ENCODE results near the gene DNAAF5. TPM values are rescaled to one million over a fixed set of nuclear protein-coding genes. Genes with fewer than 3 reads are reported as not detected.

DNAAF5 gene
- total and polyA plus RNA-seq, 2 of the 13 experiments (the other 11 are each of a cell fraction or from before 2014, with no cell fraction given) = 11.9 to 21.5 TPM

DNA sequence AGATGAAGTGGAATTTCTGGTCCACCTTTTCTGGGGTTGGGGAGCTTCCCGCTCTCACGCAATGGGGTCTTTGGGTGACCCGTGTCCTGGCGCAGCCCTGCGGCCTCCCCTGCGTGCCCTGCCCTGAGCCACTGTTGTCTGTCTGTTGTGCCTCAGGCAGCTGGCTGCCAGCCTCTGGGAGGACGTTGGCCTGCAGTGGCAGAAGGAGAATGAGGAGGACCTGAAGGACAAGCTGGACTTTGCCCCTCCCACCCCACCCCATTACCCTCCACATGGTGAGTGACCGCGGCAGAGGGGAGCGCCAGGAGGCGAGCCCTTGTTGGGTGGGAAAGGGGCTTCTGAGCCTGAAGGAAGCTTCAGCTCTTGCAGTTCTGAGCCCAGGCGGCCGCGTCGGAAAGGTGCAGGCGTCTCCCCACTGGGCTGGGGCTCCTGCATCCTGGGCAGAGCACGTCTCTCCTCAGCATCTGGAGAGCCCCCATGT, 14.7 kb downstream of the DNAAF5 start:
- no peaks in the 10 kb centered on the region for H3K27me3 ChIP-seq (ENCODE audit: control insufficient read depth in 1 of 2, insufficient read depth in 2 of 2, low read length in 2 of 2)
- no peak overlapping the region for H3K9ac ChIP-seq (ENCODE audit: insufficient read depth, low read depth, low read length)
- ATAC-seq = no peak; the same call in 1 of the 3 replicates
- TF ChIP-seq RARG (CRISPR knock-in tag; IDR thresholded peaks at IDR 0.05; ENCODE audit: low read depth) = no peak
- TF ChIP-seq, protein P1, sequence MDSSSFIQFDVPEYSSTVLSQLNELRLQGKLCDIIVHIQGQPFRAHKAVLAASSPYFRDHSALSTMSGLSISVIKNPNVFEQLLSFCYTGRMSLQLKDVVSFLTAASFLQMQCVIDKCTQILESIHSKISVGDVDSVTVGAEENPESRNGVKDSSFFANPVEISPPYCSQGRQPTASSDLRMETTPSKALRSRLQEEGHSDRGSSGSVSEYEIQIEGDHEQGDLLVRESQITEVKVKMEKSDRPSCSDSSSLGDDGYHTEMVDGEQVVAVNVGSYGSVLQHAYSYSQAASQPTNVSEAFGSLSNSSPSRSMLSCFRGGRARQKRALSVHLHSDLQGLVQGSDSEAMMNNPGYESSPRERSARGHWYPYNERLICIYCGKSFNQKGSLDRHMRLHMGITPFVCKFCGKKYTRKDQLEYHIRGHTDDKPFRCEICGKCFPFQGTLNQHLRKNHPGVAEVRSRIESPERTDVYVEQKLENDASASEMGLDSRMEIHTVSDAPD (CRISPR knock-in tag; IDR thresholded peaks at IDR 0.05) = no peak
- TF ChIP-seq CCAR2 (optimal IDR thresholded peaks at IDR 0.05; ENCODE audit: low read depth, low read length) = no peak
- no peak for TF ChIP-seq ZNF530 (CRISPR knock-in tag; IDR thresholded peaks at IDR 0.05; ENCODE audit: low read depth)
- TF ChIP-seq, protein P2, sequence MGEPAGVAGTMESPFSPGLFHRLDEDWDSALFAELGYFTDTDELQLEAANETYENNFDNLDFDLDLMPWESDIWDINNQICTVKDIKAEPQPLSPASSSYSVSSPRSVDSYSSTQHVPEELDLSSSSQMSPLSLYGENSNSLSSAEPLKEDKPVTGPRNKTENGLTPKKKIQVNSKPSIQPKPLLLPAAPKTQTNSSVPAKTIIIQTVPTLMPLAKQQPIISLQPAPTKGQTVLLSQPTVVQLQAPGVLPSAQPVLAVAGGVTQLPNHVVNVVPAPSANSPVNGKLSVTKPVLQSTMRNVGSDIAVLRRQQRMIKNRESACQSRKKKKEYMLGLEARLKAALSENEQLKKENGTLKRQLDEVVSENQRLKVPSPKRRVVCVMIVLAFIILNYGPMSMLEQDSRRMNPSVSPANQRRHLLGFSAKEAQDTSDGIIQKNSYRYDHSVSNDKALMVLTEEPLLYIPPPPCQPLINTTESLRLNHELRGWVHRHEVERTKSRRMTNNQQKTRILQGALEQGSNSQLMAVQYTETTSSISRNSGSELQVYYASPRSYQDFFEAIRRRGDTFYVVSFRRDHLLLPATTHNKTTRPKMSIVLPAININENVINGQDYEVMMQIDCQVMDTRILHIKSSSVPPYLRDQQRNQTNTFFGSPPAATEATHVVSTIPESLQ (CRISPR knock-in tag; conservative IDR thresholded peaks at IDR 0.05) = no peak
- no peak for TF ChIP-seq SSRP1 (CRISPR knock-in tag; IDR thresholded peaks at IDR 0.05)
- no peak overlapping the region for H2AFZ ChIP-seq (ENCODE audit: low read length)
- intact Hi-C loops (cut with micrococcal nuclease; ENCODE audit: unreplicated experiment) (no loop called here), in situ Hi-C loops (cut with HindIII; ENCODE audit: extremely low pct_ligation_motif_present, low pct_unique_long_range_greater_than_20kb) (no loop called here)
- H3K27ac ChIP-seq (ENCODE audit: extremely low read length, insufficient read depth, low read length) = no peak overlapping the region
- peaks cover 17% of the 10 kb centered on the region for H3K79me2 ChIP-seq (ENCODE audit: insufficient read depth, low read length)
- 0 out of 2 replicates have a peak, but pooled peaks cover 3% of the 10 kb centered on the region for H4K20me1 ChIP-seq (ENCODE audit: insufficient read depth, low read length)
- no peak for DNase-seq (ENCODE audit: low spot score)
- FAIRE-seq = no peak
- H3K9me3 ChIP-seq (ENCODE audit: low read length) = no peaks in the 10 kb centered on the region
- H3K4me2 ChIP-seq (ENCODE audit: low read depth, low read length) = no peak overlapping the region
- peaks cover 19 to 53% of the 10 kb centered on the region in 2 experiments; a peak in 4 of 5 replicates for H3K36me3 ChIP-seq (replicated peaks in 1 of 2; ENCODE audit: control insufficient read depth in 1 of 2, insufficient read depth in 2 of 2, low read length in 2 of 2)
- no TSS peak for BruUV-seq (replicated peaks)
- H3K4me1 ChIP-seq (ENCODE audit: insufficient read depth, low read length) = no peaks in the 10 kb centered on the region
- ChIA-PET CTCF (ENCODE audit: low intra/inter-chr PET ratio, low total read pairs) (no interaction called here), POLR2A (no interaction called here)
- WGBS (ENCODE audit: low lambda C conversion rate) = 97% methylated on average over 9 of the region's 17 CpGs
- H3K4me3 ChIP-seq (replicated peaks in 1 of 3; ENCODE audit: insufficient read depth in 1 of 3, low read depth in 2 of 3, low read length in 3 of 3) = no peak overlapping the region

All from HepG2 (cell line).